Prostate gland (tissue), 2 donors: ENCODE data around the gene STX5. TPM values are rescaled to one million over a fixed set of nuclear protein-coding genes. Genes with fewer than 3 reads are reported as not detected.

Experiments
- DNase-seq: peaks from one replicate; pipeline ENCODE4 v3.0.0-alpha.2; 2019; ENCODE audit warnings: low spot score
- H3K27ac ChIP-seq, 2 donors: fragments of 200-600 bp; sonication (generic); 2 replicates each; pipeline ENCODE4 v1.5.1; 2017 to 2019
- H3K27me3 ChIP-seq: fragments of 200-600 bp; sonication (generic); replicated peaks from 2 replicates; pipeline ENCODE4 v1.5.1; 2019; ENCODE audit not compliant: insufficient read depth
- H3K36me3 ChIP-seq, 2 donors: fragments of 200-600 bp; sonication (generic); 1 replicate in 1 of 2; 2 replicates in 1 of 2; pipeline versions ENCODE4 v1.5.1 to v1.8.1; 2017 to 2019
- H3K4me1 ChIP-seq: fragments of 200-600 bp; sonication (generic); replicated peaks from 2 replicates; pipeline ENCODE4 v1.5.1; 2019
- H3K4me3 ChIP-seq, 2 donors: fragments of 200-600 bp; sonication (generic); 2 replicates each; pipeline ENCODE4 v1.5.1; 2017 to 2019
- H3K9me3 ChIP-seq: fragments of 200-600 bp; sonication (generic); 2 replicates; pipeline ENCODE4 v1.5.1; 2017
- CTCF ChIP-seq, 4 experiments: fragments of 200-600 bp in 2 of 4; fragments of 450-650 bp in 2 of 4; sonication (generic) in 2 of 4; IDR thresholded peaks; 1 replicate in 3 of 4; 2 replicates in 1 of 4; pipeline ENCODE4 v1.5.1; 2016 to 2019; ENCODE audit warnings: antibody characterized with exemption in 4 of 4, mild to moderate bottlenecking in 2 of 4, moderate library complexity in 2 of 4
- POLR2A ChIP-seq: fragments of 450-650 bp; IDR thresholded peaks from one replicate; pipeline ENCODE4 v1.6.1; 2016; ENCODE audit warnings: antibody characterized with exemption, mild to moderate bottlenecking
- POLR2AphosphoS5 ChIP-seq: sonication (generic); formaldehyde crosslinking; IDR thresholded peaks from one replicate; pipeline ENCODE4 v1.6.1; 2017; ENCODE audit warnings: antibody characterized with exemption
- WGBS: methylation state at CpG from one replicate; pipeline ENCODE4 v1.1.5; 2018; 5-methylcytosine and 5-hydroxymethylcytosine counted together
- intact Hi-C: fragments of 100-400 bp; cut with DNase I; formaldehyde crosslinking; loops from one replicate; pipeline ENCODE4 v1.14.2; 2022
- total RNA-seq, 2 donors: library from RNA; depleted of rRNA; stranded (reverse); fragments of >200 nt; gene quantifications; one replicate each; pipeline ENCODE4 v1.1.0, GENCODE V29; 2016

The STX5 gene
- total RNA-seq, 2 donors from 2014 or later = 34.5 to 57.5 TPM

- WGBS = 83% methylated on average over 4 of the region's 4 CpGs
- Histone ChIP-seq H3K4me1 (no peaks in the 10 kb centered on the region), H3K27ac (no peak overlapping the region), H3K4me3 (no peak overlapping the region), H3K36me3 (no peaks in the 10 kb centered on the region), H3K9me3 (no peaks in the 10 kb centered on the region), H3K27me3 (no peaks in the 10 kb centered on the region)
- intact Hi-C loops = no loop called here
- no peak for TF ChIP-seq POLR2A
- no peak for TF ChIP-seq POLR2AphosphoS5
- no peak for TF ChIP-seq CTCF (IDR thresholded peaks at IDR 0.05)
- DNase-seq = no peak
Observed at GRCh38 chr11:62817129-62817528, 14.7 kb downstream of the STX5 start.

- no peak for TF ChIP-seq POLR2A
- TF ChIP-seq POLR2AphosphoS5 = no peak
- no peak for TF ChIP-seq CTCF (IDR thresholded peaks at IDR 0.05)
- intact Hi-C loops = no loop called here
- H3K27me3 ChIP-seq = no peaks in the 10 kb centered on the region
- no peak overlapping the region for H3K4me3 ChIP-seq
- no peak for DNase-seq
- 82% methylated on average over 8 of the region's 8 CpGs for WGBS
- no peaks in the 10 kb centered on the region for H3K9me3 ChIP-seq
- H3K4me1 ChIP-seq = no peaks in the 10 kb centered on the region
- H3K36me3 ChIP-seq = no peaks in the 10 kb centered on the region
- H3K27ac ChIP-seq = no peak overlapping the region
Observed at GRCh38 chr11:62816557-62816956, 15.3 kb downstream of the STX5 start.

GRCh38 chr11:62811659-62812058 is 20.2 kb downstream of the STX5 start:
- intact Hi-C loops = no loop called here
- TF ChIP-seq CTCF (IDR thresholded peaks at IDR 0.05) = no peak
- TF ChIP-seq POLR2AphosphoS5 = no peak
- no peak for TF ChIP-seq POLR2A
- WGBS = 92% methylated on average over 2 of the region's 2 CpGs

GRCh38 chr11:62810748-62811147 is 21.1 kb downstream of the STX5 start:
- TF ChIP-seq POLR2A = no peak
- TF ChIP-seq POLR2AphosphoS5 = no peak
- TF ChIP-seq CTCF (IDR thresholded peaks at IDR 0.05) = no peak
- no peak for DNase-seq
- H3K4me3 ChIP-seq = no peak overlapping the region
- WGBS = 19% methylated on average over 1 of the region's 1 CpG
- no peak overlapping the region for H3K27ac ChIP-seq
- H3K9me3 ChIP-seq = no peaks in the 10 kb centered on the region
- no peaks in the 10 kb centered on the region for H3K36me3 ChIP-seq
- intact Hi-C loops = no loop called here
- H3K27me3 ChIP-seq = no peaks in the 10 kb centered on the region
- H3K4me1 ChIP-seq = no peaks in the 10 kb centered on the region

More at GRCh38 chr11:62811659-62812058, 20.2 kb downstream of the STX5 start:
- no peaks in the 10 kb centered on the region for H3K27me3 ChIP-seq
- H3K9me3 ChIP-seq = no peaks in the 10 kb centered on the region
- no peaks in the 10 kb centered on the region for H3K36me3 ChIP-seq
- no peak overlapping the region for H3K27ac ChIP-seq
- no peak overlapping the region for H3K4me3 ChIP-seq
- no peak for DNase-seq
- H3K4me1 ChIP-seq = no peaks in the 10 kb centered on the region

GRCh38 chr11:62806611-62807121 is 25.2 kb downstream of the STX5 start:
- 80% methylated on average over 5 of the region's 5 CpGs for WGBS
- TF ChIP-seq POLR2AphosphoS5 (no peak), POLR2A (no peak), CTCF (IDR thresholded peaks at IDR 0.05) (no peak)
- DNase-seq = no peak
- Histone ChIP-seq H3K4me1 (peaks cover 5% of the 10 kb centered on the region), H3K27me3 (no peaks in the 10 kb centered on the region), H3K9me3 (no peaks in the 10 kb centered on the region), H3K4me3 (no peak overlapping the region), H3K27ac (peak overlapping the region in 1 of 2 donors; percentile 84), H3K36me3 (peaks cover 0 to 5% of the 10 kb centered on the region in 2 donors)
- intact Hi-C loops = no loop called here
